Urinary bladder (tissue), 4 donors: Measurements from ENCODE around the gene C3orf20. TPM values are rescaled to one million over a fixed set of nuclear protein-coding genes. Genes with fewer than 3 reads are reported as not detected.
A peak's percentile ranks its signal among the peaks of the same experiment; 100 is the strongest.
"Not testable (repeated sequence)": the region's sequence is repeated elsewhere in the genome, so short reads cannot be mapped to it uniquely, and the experiment has no call there.

Experiments
- DNase-seq: peaks from one replicate; pipeline ENCODE4 v3.0.0-alpha.2; 2015; ENCODE audit errors: extremely low spot score
- H3K27ac ChIP-seq: one replicate; pipeline ENCODE4 v1.5.1; 2013; ENCODE audit warnings: low read depth, mild to moderate bottlenecking, moderate library complexity
- H3K36me3 ChIP-seq: one replicate; pipeline ENCODE4 v1.6.1; 2013; ENCODE audit warnings: mild to moderate bottlenecking, moderate library complexity; ENCODE audit not compliant: insufficient read depth
- H3K4me1 ChIP-seq: one replicate; pipeline ENCODE4 v1.6.1; 2013; ENCODE audit warnings: mild to moderate bottlenecking, moderate library complexity; ENCODE audit not compliant: insufficient read depth
- H3K4me3 ChIP-seq: one replicate; pipeline ENCODE4 v1.5.1; 2013; ENCODE audit warnings: low read depth, low read length
- WGBS: extraction: QIAGEN DNeasy Blood & Tissue Kit; methylation state at CpG from one replicate; pipeline ENCODE4 v1.1.7; 2013; 5-methylcytosine and 5-hydroxymethylcytosine counted together
- polyA plus RNA-seq: library from polyadenylated mRNA; stranded (reverse); fragments of 200-250 nt; gene quantifications from one replicate; pipeline ENCODE4 v1.2.3, GENCODE V29; 2013
- total RNA-seq: library from RNA; depleted of rRNA; stranded (reverse); fragments of >200 nt; gene quantifications from one replicate; pipeline ENCODE4 v1.2.3, GENCODE V29; 2014
- donor health status: healthy with polysubstance abuse.
- donor health status: healthy.

Gene C3orf20
- total and polyA plus RNA-seq, 2 donors, result 0.26 TPM; not detected in 1

- H3K27ac ChIP-seq, result no peak overlapping the region
- no peak for DNase-seq
- H3K4me3 ChIP-seq, result no peak overlapping the region
- 13% methylated on average over 2 of the region's 2 CpGs for WGBS
- no peaks in the 10 kb centered on the region for H3K36me3 ChIP-seq
- no peaks in the 10 kb centered on the region for H3K4me1 ChIP-seq
Observed at GRCh38 chr3:14640734-14641133, 34.2 kb upstream of the C3orf20 start.

GRCh38 chr3:14641346-14641745 lies 33.6 kb upstream of the C3orf20 start:
- H3K27ac ChIP-seq, result no peak overlapping the region
- no peaks in the 10 kb centered on the region for H3K36me3 ChIP-seq
- WGBS, result 78% methylated on average over 4 of the region's 4 CpGs
- no peaks in the 10 kb centered on the region for H3K4me1 ChIP-seq
- no peak overlapping the region for H3K4me3 ChIP-seq
- no peak for DNase-seq

- DNase-seq, result no peak
- Histone ChIP-seq H3K4me3 (no peak overlapping the region), H3K4me1 (no peaks in the 10 kb centered on the region), H3K36me3 (no peaks in the 10 kb centered on the region), H3K27ac (no peak overlapping the region)
- WGBS, result 85% methylated on average over 5 of the region's 5 CpGs
Observed at GRCh38 chr3:14645453-14645852, 29.5 kb upstream of the C3orf20 start.

- DNase-seq, result no peak
- Histone ChIP-seq H3K4me1 (no peaks in the 10 kb centered on the region), H3K4me3 (no peak overlapping the region), H3K36me3 (no peaks in the 10 kb centered on the region), H3K27ac (no peak overlapping the region)
- 77% methylated on average over 6 of the region's 6 CpGs for WGBS
Observed at GRCh38 chr3:14646131-14646573, 28.8 kb upstream of the C3orf20 start.

- Histone ChIP-seq H3K36me3 (no peaks in the 10 kb centered on the region), H3K27ac (no peak overlapping the region), H3K4me3 (no peak overlapping the region), H3K4me1 (no peaks in the 10 kb centered on the region)
- DNase-seq, result no peak
- WGBS, result 70% methylated on average over 9 of the region's 9 CpGs
Observed at GRCh38 chr3:14646589-14647413, 28.1 kb upstream of the C3orf20 start.

- no peak for DNase-seq
- WGBS, result 75% methylated on average over 19 of the region's 19 CpGs
- no peaks in the 10 kb centered on the region for H3K36me3 ChIP-seq
- H3K27ac ChIP-seq, result no peak overlapping the region
- H3K4me3 ChIP-seq, result no peak overlapping the region
- no peaks in the 10 kb centered on the region for H3K4me1 ChIP-seq
Observed at GRCh38 chr3:14647976-14648955, 26.7 kb upstream of the C3orf20 start.

- no peak overlapping the region for H3K4me3 ChIP-seq
- H3K4me1 ChIP-seq, result no peaks in the 10 kb centered on the region
- DNase-seq, result no peak
- H3K36me3 ChIP-seq, result no peaks in the 10 kb centered on the region
- WGBS, result 85% methylated on average over 2 of the region's 2 CpGs
- no peak overlapping the region for H3K27ac ChIP-seq
Observed at GRCh38 chr3:14649466-14649865, 25.5 kb upstream of the C3orf20 start.

- no peak for DNase-seq
- Histone ChIP-seq H3K27ac (no peak overlapping the region), H3K36me3 (no peaks in the 10 kb centered on the region), H3K4me3 (no peak overlapping the region), H3K4me1 (no peaks in the 10 kb centered on the region)
- 92% methylated on average over 4 of the region's 4 CpGs for WGBS
Observed at GRCh38 chr3:14650193-14650592, 24.7 kb upstream of the C3orf20 start.

GRCh38 chr3:14651440-14652251 lies 23.3 kb upstream of the C3orf20 start, which contains the start of gene CCDC174:
TSS of gene CCDC174 (plus strand) at chr3:14651762. CDS start at chr3:14651837, 75 bp downstream.
- under 1% methylated on average over 47 of the region's 47 CpGs for WGBS
- DNase-seq, result peak; percentile 98
- peak within 1 kb of the TSS; percentile 80 for H3K27ac ChIP-seq
- peak within 1 kb of the TSS; percentile 66 for H3K4me3 ChIP-seq
- no peaks in the 10 kb centered on the region for H3K36me3 ChIP-seq
- H3K4me1 ChIP-seq, result no peaks in the 10 kb centered on the region

GRCh38 chr3:14652360-14652907 lies 22.5 kb upstream of the C3orf20 start:
- not testable (repeated sequence) for DNase-seq, H3K36me3 ChIP-seq, H3K4me1 ChIP-seq, H3K27ac ChIP-seq
- H3K4me3 ChIP-seq, result peak overlapping the region; percentile 66
- 82% methylated on average over 21 of the region's 21 CpGs for WGBS

GRCh38 chr3:14657579-14657978 lies 17.4 kb upstream of the C3orf20 start:
- WGBS, result 82% methylated on average over 2 of the region's 2 CpGs
- H3K4me1 ChIP-seq, result no peaks in the 10 kb centered on the region
- H3K27ac ChIP-seq, result no peak overlapping the region
- H3K4me3 ChIP-seq, result no peak overlapping the region
- DNase-seq, result no peak
- peaks cover 6% of the 10 kb centered on the region for H3K36me3 ChIP-seq

- no peaks in the 10 kb centered on the region for H3K4me1 ChIP-seq
- no peak for DNase-seq
- peaks cover 6% of the 10 kb centered on the region for H3K36me3 ChIP-seq
- no peak overlapping the region for H3K4me3 ChIP-seq
- no peak overlapping the region for H3K27ac ChIP-seq
- WGBS, result 95% methylated on average over 2 of the region's 2 CpGs
Observed at GRCh38 chr3:14658978-14659377, 16.0 kb upstream of the C3orf20 start.

- no peak overlapping the region for H3K4me3 ChIP-seq
- no peak overlapping the region for H3K27ac ChIP-seq
- H3K36me3 ChIP-seq, result peaks cover 6% of the 10 kb centered on the region
- WGBS, result 79% methylated on average over 4 of the region's 4 CpGs
- no peak for DNase-seq
- no peaks in the 10 kb centered on the region for H3K4me1 ChIP-seq
Observed at GRCh38 chr3:14660942-14661341, 14.0 kb upstream of the C3orf20 start.
